Vagina (tissue), 2 donors: Measurements from ENCODE around the gene MOV10L1. TPM values are rescaled to one million over a fixed set of nuclear protein-coding genes. Genes with fewer than 3 reads are reported as not detected.

ENCODE experiments used
- DNase-seq, 2 donors: peaks; one replicate each; pipeline ENCODE4 v3.0.0-alpha.2; 2017; ENCODE audit errors: extremely low spot score in 2 of 2
- H3K27ac ChIP-seq: fragments of 200-600 bp; sonication (generic); one replicate; pipeline ENCODE4 v1.5.1; 2019
- H3K27me3 ChIP-seq: fragments of 200-600 bp; sonication (generic); one replicate; pipeline ENCODE4 v1.5.1; 2019
- H3K36me3 ChIP-seq, 2 donors: fragments of 200-600 bp; sonication (generic); one replicate each; pipeline ENCODE4 v1.5.1; 2017 to 2019
- H3K4me1 ChIP-seq: fragments of 200-600 bp; sonication (generic); one replicate; pipeline ENCODE4 v1.5.1; 2019
- H3K4me3 ChIP-seq, 2 donors: fragments of 200-600 bp; sonication (generic); 1 replicate in 1 of 2; 2 replicates in 1 of 2; pipeline ENCODE4 v1.5.1; 2016 to 2019
- H3K9me3 ChIP-seq: fragments of 200-600 bp; sonication (generic); one replicate; pipeline ENCODE4 v1.5.1; 2019
- CTCF ChIP-seq, 3 experiments: fragments of 450-650 bp in 2 of 3; fragments of 200-600 bp in 1 of 3; sonication (generic) in 1 of 3; IDR thresholded peaks; one replicate each; pipeline ENCODE4 v1.5.1; 2017 to 2019; ENCODE audit warnings: antibody characterized with exemption in 3 of 3, mild to moderate bottlenecking in 2 of 3, moderate library complexity in 2 of 3
- POLR2A ChIP-seq, 2 donors: fragments of 450-650 bp; IDR thresholded peaks; one replicate each; pipeline ENCODE4 v1.6.1; 2017; ENCODE audit warnings: antibody characterized with exemption in 2 of 2, mild to moderate bottlenecking in 2 of 2, moderate library complexity in 2 of 2
- POLR2AphosphoS5 ChIP-seq, 2 donors: sonication (generic); formaldehyde crosslinking; IDR thresholded peaks; one replicate each; pipeline ENCODE4 v1.9.0; 2017; ENCODE audit warnings: antibody characterized with exemption in 2 of 2, mild to moderate bottlenecking in 2 of 2, low read depth in 1 of 2; ENCODE audit not compliant: insufficient read depth in 1 of 2
- intact Hi-C: fragments of 100-400 bp; cut with DNase I; formaldehyde crosslinking; loops from one replicate; pipeline ENCODE4 v1.15.1; 2023
- total RNA-seq: library from RNA; depleted of rRNA; stranded (reverse); fragments of >200 nt; gene quantifications from one replicate; pipeline ENCODE4 v1.2.3, GENCODE V29; 2016

Gene MOV10L1
- total RNA-seq, 1 donor from 2014 or later = 0.98 TPM

- H3K9me3 ChIP-seq = no peaks in the 10 kb centered on the region
- H3K27me3 ChIP-seq = no peaks in the 10 kb centered on the region
- no peak overlapping the region for H3K27ac ChIP-seq
- no peaks in the 10 kb centered on the region for H3K36me3 ChIP-seq
- no peak for TF ChIP-seq CTCF (IDR thresholded peaks at IDR 0.05)
- TF ChIP-seq POLR2A (IDR thresholded peaks at IDR 0.05) = no peak
- TF ChIP-seq POLR2AphosphoS5 (IDR thresholded peaks at IDR 0.05; ENCODE audit: insufficient read depth in 1 of 2, low read depth in 1 of 2) = no peak
- intact Hi-C loops = no loop called here
- peaks cover 4% of the 10 kb centered on the region for H3K4me1 ChIP-seq
- no peak overlapping the region for H3K4me3 ChIP-seq
- DNase-seq = no peak
Observed at GRCh38 chr22:50150161-50151129, 60.6 kb downstream of the MOV10L1 start.

- H3K27ac ChIP-seq = no peak overlapping the region
- intact Hi-C loops = no loop called here
Observed at GRCh38 chr22:50151571-50152537, 62.0 kb downstream of the MOV10L1 start.

GRCh38 chr22:50153056-50153755, 63.4 kb downstream of the MOV10L1 start:
- TF ChIP-seq POLR2AphosphoS5 (IDR thresholded peaks at IDR 0.05; ENCODE audit: insufficient read depth in 1 of 2, low read depth in 1 of 2) = no peak
- no peak for TF ChIP-seq CTCF (IDR thresholded peaks at IDR 0.05)
- no peak for TF ChIP-seq POLR2A (IDR thresholded peaks at IDR 0.05)
- DNase-seq = no peak
- Histone ChIP-seq H3K27me3 (no peaks in the 10 kb centered on the region), H3K36me3 (no peaks in the 10 kb centered on the region), H3K4me3 (no peak overlapping the region), H3K9me3 (no peaks in the 10 kb centered on the region), H3K27ac (no peak overlapping the region), H3K4me1 (no peaks in the 10 kb centered on the region)
- intact Hi-C loops = no loop called here

More at GRCh38 chr22:50151571-50152537, 62.0 kb downstream of the MOV10L1 start:
- DNase-seq = no peak
- Histone ChIP-seq H3K36me3 (no peaks in the 10 kb centered on the region), H3K4me1 (no peaks in the 10 kb centered on the region), H3K9me3 (no peaks in the 10 kb centered on the region), H3K27me3 (no peaks in the 10 kb centered on the region), H3K4me3 (no peak overlapping the region)
- TF ChIP-seq POLR2AphosphoS5 (IDR thresholded peaks at IDR 0.05; ENCODE audit: insufficient read depth in 1 of 2, low read depth in 1 of 2) (no peak), CTCF (IDR thresholded peaks at IDR 0.05) (no peak), POLR2A (IDR thresholded peaks at IDR 0.05) (no peak)

- no peak for DNase-seq
- Histone ChIP-seq H3K9me3 (no peaks in the 10 kb centered on the region), H3K4me3 (no peak overlapping the region), H3K27ac (no peak overlapping the region), H3K27me3 (no peaks in the 10 kb centered on the region), H3K36me3 (no peaks in the 10 kb centered on the region), H3K4me1 (no peaks in the 10 kb centered on the region)
- TF ChIP-seq CTCF (IDR thresholded peaks at IDR 0.05) (no peak), POLR2A (IDR thresholded peaks at IDR 0.05) (no peak), POLR2AphosphoS5 (IDR thresholded peaks at IDR 0.05; ENCODE audit: insufficient read depth in 1 of 2, low read depth in 1 of 2) (no peak)
- intact Hi-C loops = no loop called here
Observed at GRCh38 chr22:50153756-50154140, 63.9 kb downstream of the MOV10L1 start.
